ENCODE measurements around the gene PFDN4.

PFDN4 gene

GRCh38 chr20:54165803-54166202 is 42.1 kb upstream of the PFDN4 start:
- TF ChIP-seq CTCF (IDR thresholded peaks at IDR 0.05; ENCODE audit: insufficient read depth, low read length, poor library complexity, severe bottlenecking), result no peak
- TF ChIP-seq EZH2phosphoT487 (conservative IDR thresholded peaks at IDR 0.05; ENCODE audit: low read length), result no peak
- Histone ChIP-seq H3K36me3 (ENCODE audit: low read length) (no peaks in the 10 kb centered on the region), H3K4me3 (ENCODE audit: insufficient read depth, low read length, poor library complexity, severe bottlenecking) (no peak overlapping the region), H3K27ac (ENCODE audit: low read depth, low read length) (no peak overlapping the region), H4K20me1 (ENCODE audit: low read depth, low read length) (no peaks in the 10 kb centered on the region), H3K9ac (ENCODE audit: low read length) (no peak overlapping the region), H3K4me2 (ENCODE audit: low read depth, low read length, poor library complexity, severe bottlenecking) (no peak overlapping the region), H3K79me2 (ENCODE audit: insufficient read depth, low read length) (no peaks in the 10 kb centered on the region), H3F3A (ENCODE audit: insufficient read depth) (no peaks in the 10 kb centered on the region), H2AFZ (ENCODE audit: low read depth, low read length, severe bottlenecking) (no peak overlapping the region), H3K27me3 (ENCODE audit: low read length) (no peaks in the 10 kb centered on the region), H3K9me2 (replicated peaks; ENCODE audit: insufficient read depth, low read length) (no peaks in the 10 kb centered on the region), H3K9me3 (ENCODE audit: insufficient read depth, low read length) (no peaks in the 10 kb centered on the region)

GRCh38 chr20:54166987-54167662 is 40.8 kb upstream of the PFDN4 start:
- TF ChIP-seq CTCF (IDR thresholded peaks at IDR 0.05; ENCODE audit: insufficient read depth, low read length, poor library complexity, severe bottlenecking) (no peak), EZH2phosphoT487 (conservative IDR thresholded peaks at IDR 0.05; ENCODE audit: low read length) (no peak)
- H3K79me2 ChIP-seq (ENCODE audit: insufficient read depth, low read length), result no peaks in the 10 kb centered on the region

GRCh38 chr20:54167909-54168872 is 39.7 kb upstream of the PFDN4 start:
- H3K4me2 ChIP-seq (ENCODE audit: low read depth, low read length, poor library complexity, severe bottlenecking), result no peak overlapping the region
- no peak overlapping the region for H3K27ac ChIP-seq (ENCODE audit: low read depth, low read length)
- no peak overlapping the region for H3K4me3 ChIP-seq (ENCODE audit: insufficient read depth, low read length, poor library complexity, severe bottlenecking)

More at GRCh38 chr20:54166987-54167662, 40.8 kb upstream of the PFDN4 start:
- H3K27me3 ChIP-seq (ENCODE audit: low read length), result no peaks in the 10 kb centered on the region
- no peaks in the 10 kb centered on the region for H3K36me3 ChIP-seq (ENCODE audit: low read length)
- no peak overlapping the region for H2AFZ ChIP-seq (ENCODE audit: low read depth, low read length, severe bottlenecking)
- H3K4me2 ChIP-seq (ENCODE audit: low read depth, low read length, poor library complexity, severe bottlenecking), result no peak overlapping the region
- H3K4me3 ChIP-seq (ENCODE audit: insufficient read depth, low read length, poor library complexity, severe bottlenecking), result no peak overlapping the region
- H4K20me1 ChIP-seq (ENCODE audit: low read depth, low read length), result no peaks in the 10 kb centered on the region
- no peaks in the 10 kb centered on the region for H3F3A ChIP-seq (ENCODE audit: insufficient read depth)
- no peak overlapping the region for H3K9ac ChIP-seq (ENCODE audit: low read length)
- no peaks in the 10 kb centered on the region for H3K9me3 ChIP-seq (ENCODE audit: insufficient read depth, low read length)
- H3K9me2 ChIP-seq (replicated peaks; ENCODE audit: insufficient read depth, low read length), result no peaks in the 10 kb centered on the region
- no peak overlapping the region for H3K27ac ChIP-seq (ENCODE audit: low read depth, low read length)

More at GRCh38 chr20:54167909-54168872, 39.7 kb upstream of the PFDN4 start:
- no peak overlapping the region for H3K9ac ChIP-seq (ENCODE audit: low read length)
- no peaks in the 10 kb centered on the region for H3K79me2 ChIP-seq (ENCODE audit: insufficient read depth, low read length)
- no peaks in the 10 kb centered on the region for H3K36me3 ChIP-seq (ENCODE audit: low read length)
- no peaks in the 10 kb centered on the region for H3K9me2 ChIP-seq (replicated peaks; ENCODE audit: insufficient read depth, low read length)
- H3F3A ChIP-seq (ENCODE audit: insufficient read depth), result no peaks in the 10 kb centered on the region
- no peak overlapping the region for H2AFZ ChIP-seq (ENCODE audit: low read depth, low read length, severe bottlenecking)
- TF ChIP-seq CTCF (IDR thresholded peaks at IDR 0.05; ENCODE audit: insufficient read depth, low read length, poor library complexity, severe bottlenecking) (no peak), EZH2phosphoT487 (conservative IDR thresholded peaks at IDR 0.05; ENCODE audit: low read length) (no peak)
- no peaks in the 10 kb centered on the region for H3K27me3 ChIP-seq (ENCODE audit: low read length)
- H3K9me3 ChIP-seq (ENCODE audit: insufficient read depth, low read length), result no peaks in the 10 kb centered on the region
- H4K20me1 ChIP-seq (ENCODE audit: low read depth, low read length), result no peaks in the 10 kb centered on the region
